Measurements from ENCODE around the gene TIMP3.

DNA sequence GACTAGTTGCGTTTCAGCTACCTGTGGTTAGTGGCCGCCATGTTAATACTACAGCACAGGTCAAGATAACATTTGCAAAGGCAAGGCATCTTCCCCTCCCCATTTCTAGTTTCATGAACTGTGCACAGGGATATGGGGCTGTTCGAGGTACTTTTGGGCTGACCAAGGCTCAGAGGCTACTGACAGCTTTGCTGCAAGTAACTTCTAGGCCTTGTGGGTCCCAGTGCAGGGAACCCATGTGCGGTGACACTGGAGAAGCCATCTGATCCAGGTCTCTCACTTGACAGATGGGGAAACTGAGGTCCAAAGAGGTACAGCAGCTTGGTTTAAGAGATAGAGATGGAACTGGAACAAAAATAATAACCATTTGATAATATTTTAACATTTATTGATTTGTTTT lies 13.6 kb downstream of the TIMP3 start:
- TF ChIP-seq, protein P1, sequence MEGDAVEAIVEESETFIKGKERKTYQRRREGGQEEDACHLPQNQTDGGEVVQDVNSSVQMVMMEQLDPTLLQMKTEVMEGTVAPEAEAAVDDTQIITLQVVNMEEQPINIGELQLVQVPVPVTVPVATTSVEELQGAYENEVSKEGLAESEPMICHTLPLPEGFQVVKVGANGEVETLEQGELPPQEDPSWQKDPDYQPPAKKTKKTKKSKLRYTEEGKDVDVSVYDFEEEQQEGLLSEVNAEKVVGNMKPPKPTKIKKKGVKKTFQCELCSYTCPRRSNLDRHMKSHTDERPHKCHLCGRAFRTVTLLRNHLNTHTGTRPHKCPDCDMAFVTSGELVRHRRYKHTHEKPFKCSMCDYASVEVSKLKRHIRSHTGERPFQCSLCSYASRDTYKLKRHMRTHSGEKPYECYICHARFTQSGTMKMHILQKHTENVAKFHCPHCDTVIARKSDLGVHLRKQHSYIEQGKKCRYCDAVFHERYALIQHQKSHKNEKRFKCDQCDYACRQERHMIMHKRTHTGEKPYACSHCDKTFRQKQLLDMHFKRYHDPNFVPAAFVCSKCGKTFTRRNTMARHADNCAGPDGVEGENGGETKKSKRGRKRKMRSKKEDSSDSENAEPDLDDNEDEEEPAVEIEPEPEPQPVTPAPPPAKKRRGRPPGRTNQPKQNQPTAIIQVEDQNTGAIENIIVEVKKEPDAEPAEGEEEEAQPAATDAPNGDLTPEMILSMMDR (IDR thresholded peaks at IDR 0.05; ENCODE audit: low read depth, low read length): no peak
- TF ChIP-seq POLR2A (IDR thresholded peaks at IDR 0.05; ENCODE audit: extremely low read depth, insufficient read length): no peak

Measured in NB4 (cell line).